Measurements from ENCODE around the gene AMN1.
"Not testable (repeated sequence)": the region's sequence is repeated elsewhere in the genome, so short reads cannot be mapped to it uniquely, and the experiment has no call there.

DNA sequence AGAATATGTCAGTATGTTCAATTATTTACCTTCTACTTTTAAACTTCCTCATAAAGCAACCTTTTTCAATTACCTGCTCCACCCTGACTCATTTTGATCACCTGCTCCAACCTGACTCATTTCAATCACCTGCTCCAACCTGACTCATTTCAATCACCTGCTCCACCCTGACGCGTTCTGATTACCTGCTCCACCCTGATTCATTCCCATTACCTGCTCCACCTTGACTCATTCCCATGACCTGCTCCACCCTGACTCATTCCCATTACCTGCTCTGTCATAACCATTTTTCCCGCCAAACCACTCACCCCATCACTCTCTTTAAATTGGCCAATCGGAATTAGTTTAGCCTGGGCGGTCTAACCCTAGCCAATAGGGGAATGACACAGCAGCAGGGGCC is 29.5 kb upstream of the AMN1 start:
- TF ChIP-seq, protein P1, sequence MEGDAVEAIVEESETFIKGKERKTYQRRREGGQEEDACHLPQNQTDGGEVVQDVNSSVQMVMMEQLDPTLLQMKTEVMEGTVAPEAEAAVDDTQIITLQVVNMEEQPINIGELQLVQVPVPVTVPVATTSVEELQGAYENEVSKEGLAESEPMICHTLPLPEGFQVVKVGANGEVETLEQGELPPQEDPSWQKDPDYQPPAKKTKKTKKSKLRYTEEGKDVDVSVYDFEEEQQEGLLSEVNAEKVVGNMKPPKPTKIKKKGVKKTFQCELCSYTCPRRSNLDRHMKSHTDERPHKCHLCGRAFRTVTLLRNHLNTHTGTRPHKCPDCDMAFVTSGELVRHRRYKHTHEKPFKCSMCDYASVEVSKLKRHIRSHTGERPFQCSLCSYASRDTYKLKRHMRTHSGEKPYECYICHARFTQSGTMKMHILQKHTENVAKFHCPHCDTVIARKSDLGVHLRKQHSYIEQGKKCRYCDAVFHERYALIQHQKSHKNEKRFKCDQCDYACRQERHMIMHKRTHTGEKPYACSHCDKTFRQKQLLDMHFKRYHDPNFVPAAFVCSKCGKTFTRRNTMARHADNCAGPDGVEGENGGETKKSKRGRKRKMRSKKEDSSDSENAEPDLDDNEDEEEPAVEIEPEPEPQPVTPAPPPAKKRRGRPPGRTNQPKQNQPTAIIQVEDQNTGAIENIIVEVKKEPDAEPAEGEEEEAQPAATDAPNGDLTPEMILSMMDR (conservative IDR thresholded peaks at IDR 0.05; ENCODE audit: low read length): not testable (repeated sequence)
- TF ChIP-seq EZH2phosphoT487 (IDR thresholded peaks at IDR 0.05; ENCODE audit: borderline replicate concordance, low read depth, low read length): not testable (repeated sequence)
